Measurements from ENCODE around the gene KLF2. TPM values are rescaled to one million over a fixed set of nuclear protein-coding genes. Genes with fewer than 3 reads are reported as not detected.

KLF2 gene
- total and polyA plus RNA-seq, 7 donors: 2.8 to 49.3 (median 21.4) TPM

DNA sequence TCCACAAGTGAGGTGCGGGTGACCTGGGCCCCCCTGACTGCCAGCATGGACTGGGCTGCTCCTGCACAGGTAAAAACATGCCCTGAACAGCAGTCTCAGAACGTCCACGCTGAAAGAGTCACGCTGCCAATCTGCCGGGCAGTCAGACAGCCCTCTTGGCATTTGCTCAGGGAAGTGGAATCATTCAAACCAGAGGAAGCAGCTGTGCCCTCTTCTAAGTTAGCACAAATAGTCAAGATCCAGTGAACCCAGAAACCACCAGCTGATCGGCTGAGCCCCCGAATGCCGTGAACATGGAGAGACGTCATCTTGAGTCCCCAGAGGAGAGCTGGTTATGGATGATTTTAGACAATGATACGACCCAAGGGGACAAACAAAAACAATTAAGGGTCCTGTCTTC lies 34.4 kb downstream of the KLF2 start:
- no peak for TF ChIP-seq POLR2AphosphoS5 (IDR thresholded peaks at IDR 0.05)
- TF ChIP-seq POLR2A (IDR thresholded peaks at IDR 0.05): no peak
- TF ChIP-seq, protein P1, sequence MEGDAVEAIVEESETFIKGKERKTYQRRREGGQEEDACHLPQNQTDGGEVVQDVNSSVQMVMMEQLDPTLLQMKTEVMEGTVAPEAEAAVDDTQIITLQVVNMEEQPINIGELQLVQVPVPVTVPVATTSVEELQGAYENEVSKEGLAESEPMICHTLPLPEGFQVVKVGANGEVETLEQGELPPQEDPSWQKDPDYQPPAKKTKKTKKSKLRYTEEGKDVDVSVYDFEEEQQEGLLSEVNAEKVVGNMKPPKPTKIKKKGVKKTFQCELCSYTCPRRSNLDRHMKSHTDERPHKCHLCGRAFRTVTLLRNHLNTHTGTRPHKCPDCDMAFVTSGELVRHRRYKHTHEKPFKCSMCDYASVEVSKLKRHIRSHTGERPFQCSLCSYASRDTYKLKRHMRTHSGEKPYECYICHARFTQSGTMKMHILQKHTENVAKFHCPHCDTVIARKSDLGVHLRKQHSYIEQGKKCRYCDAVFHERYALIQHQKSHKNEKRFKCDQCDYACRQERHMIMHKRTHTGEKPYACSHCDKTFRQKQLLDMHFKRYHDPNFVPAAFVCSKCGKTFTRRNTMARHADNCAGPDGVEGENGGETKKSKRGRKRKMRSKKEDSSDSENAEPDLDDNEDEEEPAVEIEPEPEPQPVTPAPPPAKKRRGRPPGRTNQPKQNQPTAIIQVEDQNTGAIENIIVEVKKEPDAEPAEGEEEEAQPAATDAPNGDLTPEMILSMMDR (IDR thresholded peaks at IDR 0.05): no peak
- no peak for TF ChIP-seq EP300 (IDR thresholded peaks at IDR 0.05)
- Histone ChIP-seq H3K9me3 (no peaks in the 10 kb centered on the region), H3K36me3 (peaks cover 0 to 25% (median 5%) of the 10 kb centered on the region in 4 donors), H3K27me3 (no peaks in the 10 kb centered on the region), H3K4me1 (no peaks in the 10 kb centered on the region), H3K27ac (no peak overlapping the region), H3K4me3 (no peak overlapping the region)
- intact Hi-C loops (cut with DNase I): no loop called here
- no peak for DNase-seq
- whole genome bisulfite sequencing, 2 donors: 70 to 80% methylated on average over 10 of the region's 10 CpGs

DNA sequence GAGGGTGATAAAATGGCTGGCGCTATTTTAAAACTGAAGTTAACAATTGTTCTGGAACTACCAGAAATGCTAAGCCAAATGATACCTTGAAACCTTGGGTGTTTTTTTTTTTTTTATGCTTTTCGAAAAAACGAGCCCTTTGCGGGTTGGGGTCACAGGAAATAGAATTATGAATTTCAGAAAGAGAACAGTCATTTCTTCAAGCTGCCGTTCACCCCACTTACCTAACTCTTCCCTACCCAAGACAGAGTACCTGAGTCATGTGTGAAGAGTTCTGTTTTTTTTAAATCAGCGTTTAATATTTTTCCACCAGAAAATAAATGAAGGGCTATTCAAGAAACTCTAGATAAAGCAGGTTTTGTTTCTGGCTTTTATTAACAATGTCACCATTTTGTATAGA lies 35.3 kb downstream of the KLF2 start:
- peak overlapping the region in 1 of 4 donors; percentile 35 for H3K27ac ChIP-seq
- no peaks in the 10 kb centered on the region for H3K4me1 ChIP-seq

DNA sequence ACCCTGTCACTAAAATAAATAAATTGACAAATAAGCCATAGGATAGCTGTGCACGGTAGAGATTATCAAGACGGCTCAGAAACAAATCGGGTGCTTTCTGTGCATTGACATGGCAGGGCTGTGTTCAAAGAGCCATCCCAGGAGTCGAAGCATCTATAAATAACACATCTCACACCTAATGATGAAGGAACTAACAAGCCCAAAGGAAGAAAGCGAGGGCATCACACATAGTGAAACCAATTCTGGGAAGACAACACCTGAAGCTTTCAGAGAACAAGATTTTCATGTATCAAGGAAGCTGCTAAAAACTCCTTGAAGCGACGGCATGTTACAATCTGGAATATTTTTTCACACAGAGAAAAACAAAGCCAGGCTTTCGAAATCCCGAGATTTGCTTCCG lies 36.1 kb downstream of the KLF2 start:
- Histone ChIP-seq H3K4me3 (no peak overlapping the region), H3K36me3 (peaks cover 0 to 17% (median 3%) of the 10 kb centered on the region in 4 donors), H3K27ac (peak overlapping the region; percentile 31 to 52 (median 39)), H3K4me1 (no peaks in the 10 kb centered on the region), H3K9me3 (no peaks in the 10 kb centered on the region), H3K27me3 (no peaks in the 10 kb centered on the region)
- TF ChIP-seq EP300 (IDR thresholded peaks at IDR 0.05) (no peak), POLR2A (IDR thresholded peaks at IDR 0.05) (no peak), POLR2AphosphoS5 (IDR thresholded peaks at IDR 0.05) (no peak)
- TF ChIP-seq, protein P1 (IDR thresholded peaks at IDR 0.05): no peak
- WGBS, 2 donors: 89 to 92% methylated on average over 10 of the region's 10 CpGs
- DNase-seq: no peak
- intact Hi-C loops (cut with DNase I): no loop called here

More for the DNA sequence above, 35.3 kb downstream of the KLF2 start:
- Histone ChIP-seq H3K36me3 (peaks cover 0 to 24% (median 5%) of the 10 kb centered on the region in 4 donors), H3K9me3 (no peaks in the 10 kb centered on the region), H3K4me3 (no peak overlapping the region), H3K27me3 (no peaks in the 10 kb centered on the region)
- DNase-seq: no peak
- TF ChIP-seq, protein P1 (IDR thresholded peaks at IDR 0.05): no peak
- no peak for TF ChIP-seq EP300 (IDR thresholded peaks at IDR 0.05)
- TF ChIP-seq POLR2AphosphoS5 (IDR thresholded peaks at IDR 0.05): no peak
- no peak for TF ChIP-seq POLR2A (IDR thresholded peaks at IDR 0.05)
- intact Hi-C loops (cut with DNase I): no loop called here
- WGBS, 2 donors: 87 to 92% methylated on average over 6 of the region's 6 CpGs

DNA sequence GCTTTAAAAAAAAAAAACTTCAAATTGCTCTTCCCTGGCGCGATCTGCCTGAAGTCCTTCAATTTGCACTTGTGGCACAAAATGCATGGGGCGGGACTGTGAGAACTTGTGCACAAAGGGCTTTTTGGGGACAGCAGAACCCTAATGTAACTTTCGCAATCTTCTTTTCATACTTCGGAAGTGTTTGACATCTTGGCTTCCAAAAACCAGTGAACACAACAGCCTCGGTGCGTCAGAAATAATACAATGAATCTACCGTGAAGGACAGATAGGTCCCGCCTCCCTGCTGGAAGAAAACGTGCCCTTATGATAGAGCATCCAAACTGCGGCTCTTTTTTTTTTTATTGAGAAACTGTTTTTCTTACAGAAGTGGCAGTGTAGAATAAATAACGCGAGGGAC lies 36.6 kb downstream of the KLF2 start:
- H3K9me3 ChIP-seq: no peaks in the 10 kb centered on the region
- H3K4me1 ChIP-seq: no peaks in the 10 kb centered on the region
- peaks cover 0 to 17% (median 3%) of the 10 kb centered on the region in 4 donors for H3K36me3 ChIP-seq
- TF ChIP-seq POLR2A (IDR thresholded peaks at IDR 0.05): no peak
- TF ChIP-seq, protein P1 (IDR thresholded peaks at IDR 0.05): no peak
- TF ChIP-seq POLR2AphosphoS5 (IDR thresholded peaks at IDR 0.05): peak; percentile 3 to 33 (median 24)
- no peak for TF ChIP-seq EP300 (IDR thresholded peaks at IDR 0.05)
- no peaks in the 10 kb centered on the region for H3K27me3 ChIP-seq
- 84 to 89% methylated on average over 13 of the region's 13 CpGs for WGBS, 2 donors
- peak overlapping the region; percentile 31 to 52 (median 46) for H3K27ac ChIP-seq
- DNase-seq: peak; percentile 81
- H3K4me3 ChIP-seq: no peak overlapping the region
- intact Hi-C loops (cut with DNase I): no loop called here

DNA sequence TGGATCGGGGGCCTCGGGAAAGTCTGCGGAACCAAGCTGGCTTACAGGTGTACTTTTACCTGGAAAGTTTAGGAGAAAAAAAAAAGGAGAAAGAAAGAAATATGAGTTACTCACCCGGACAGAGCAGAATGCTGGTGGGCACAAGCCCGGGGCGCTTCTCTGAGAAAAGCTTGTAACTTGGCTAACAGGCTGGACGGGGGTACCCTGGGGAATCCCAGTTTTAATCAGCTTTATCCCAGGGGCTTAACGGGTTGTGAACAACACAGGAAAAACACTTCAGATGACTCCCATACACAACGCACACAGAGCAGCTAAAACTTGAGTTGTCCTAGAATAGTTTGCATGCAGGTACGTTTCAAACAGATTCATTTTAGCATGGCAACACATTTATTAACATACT lies 37.3 kb downstream of the KLF2 start:
- H3K4me1 ChIP-seq: no peaks in the 10 kb centered on the region
- peak overlapping the region; percentile 30 to 52 (median 48) for H3K27ac ChIP-seq
- H3K4me3 ChIP-seq: no peak overlapping the region
- DNase-seq: no peak
- TF ChIP-seq POLR2A (IDR thresholded peaks at IDR 0.05) (no peak), POLR2AphosphoS5 (IDR thresholded peaks at IDR 0.05) (no peak), EP300 (IDR thresholded peaks at IDR 0.05) (no peak)
- 90 to 93% methylated on average over 10 of the region's 10 CpGs for WGBS, 2 donors
- no peaks in the 10 kb centered on the region for H3K9me3 ChIP-seq
- H3K36me3 ChIP-seq: peaks cover 0 to 17% (median 3%) of the 10 kb centered on the region in 4 donors
- intact Hi-C loops (cut with DNase I): no loop called here
- H3K27me3 ChIP-seq: no peaks in the 10 kb centered on the region
